Activated naive CD4-positive, alpha-beta T cell treated with anti-CD3 and anti-CD28 coated beads, Interleukin-2, amount 50 U/mL, for 16 hours (primary cell): ENCODE data around the gene OLFM4.

Experiments used
- DNase-seq: peaks from one replicate; pipeline ENCODE4 v3.0.0-alpha.2; 2020

Gene OLFM4

GRCh38 chr13:53015971-53016370 is 12.6 kb upstream of the OLFM4 start:
- no peak for DNase-seq

GRCh38 chr13:53017433-53017970 is 11.1 kb upstream of the OLFM4 start:
- DNase-seq: no peak

- DNase-seq: no peak
Measured at GRCh38 chr13:53018690-53019647, 9.6 kb upstream of the OLFM4 start.

- DNase-seq: no peak
Measured at GRCh38 chr13:53020764-53021335, 7.8 kb upstream of the OLFM4 start.

- DNase-seq: no peak
Measured at GRCh38 chr13:53023246-53023645, 5.4 kb upstream of the OLFM4 start.

- no peak for DNase-seq
Measured at GRCh38 chr13:53028063-53028462, 550 bp upstream of the OLFM4 start.

GRCh38 chr13:53032849-53033248 is 4.2 kb downstream of the OLFM4 start:
- DNase-seq: no peak

GRCh38 chr13:53038993-53039392 is 10.4 kb downstream of the OLFM4 start:
- DNase-seq: no peak

GRCh38 chr13:53041968-53042516 is 13.4 kb downstream of the OLFM4 start:
- DNase-seq: no peak

GRCh38 chr13:53042877-53043276 is 14.3 kb downstream of the OLFM4 start:
- DNase-seq: no peak

- no peak for DNase-seq
Measured at GRCh38 chr13:53043398-53043797, 14.8 kb downstream of the OLFM4 start.

GRCh38 chr13:53045189-53045588 is 16.6 kb downstream of the OLFM4 start:
- no peak for DNase-seq

- no peak for DNase-seq
Measured at GRCh38 chr13:53048880-53049279, 20.3 kb downstream of the OLFM4 start.

- no peak for DNase-seq
Measured at GRCh38 chr13:53050151-53050550, 21.5 kb downstream of the OLFM4 start.

- no peak for DNase-seq
Measured at GRCh38 chr13:53052675-53053074, 24.1 kb downstream of the OLFM4 start.

GRCh38 chr13:53054569-53054968 is 26.0 kb downstream of the OLFM4 start:
- DNase-seq: no peak

- DNase-seq: no peak
Measured at GRCh38 chr13:53058065-53058679, 29.6 kb downstream of the OLFM4 start.

- DNase-seq: no peak
Measured at GRCh38 chr13:53060840-53061490, 32.4 kb downstream of the OLFM4 start.

- DNase-seq: no peak
Measured at GRCh38 chr13:53064731-53065130, 36.1 kb downstream of the OLFM4 start.

GRCh38 chr13:53066411-53066810 is 37.8 kb downstream of the OLFM4 start:
- DNase-seq: no peak

GRCh38 chr13:53068585-53069520 is 40.2 kb downstream of the OLFM4 start:
- no peak for DNase-seq

GRCh38 chr13:53069800-53070199 is 41.2 kb downstream of the OLFM4 start:
- DNase-seq: no peak
